Stomach smooth muscle (tissue), 2 donors: ENCODE measurements around the gene TEAD1.
"Not testable (repeated sequence)": the region's sequence is repeated elsewhere in the genome, so short reads cannot be mapped to it uniquely, and the experiment has no call there.

Experiments
- H3K27ac ChIP-seq: one replicate; pipeline ENCODE4 v1.7.0; 2013; ENCODE audit warnings: mild to moderate bottlenecking, low read length, inconsistent platforms
- H3K27me3 ChIP-seq, 2 donors: one replicate each; pipeline ENCODE4 v1.7.0; 2013; ENCODE audit warnings: low read length in 2 of 2; ENCODE audit not compliant: insufficient read depth in 2 of 2, control insufficient read depth in 1 of 2
- H3K36me3 ChIP-seq, 2 donors: one replicate each; pipeline ENCODE4 v1.7.0; 2013; ENCODE audit warnings: low read length in 2 of 2; ENCODE audit not compliant: control insufficient read depth in 2 of 2, insufficient read depth in 2 of 2
- H3K4me1 ChIP-seq: one replicate; pipeline ENCODE4 v1.7.0; 2013; ENCODE audit warnings: low read length; ENCODE audit not compliant: control insufficient read depth, insufficient read depth
- H3K4me3 ChIP-seq, 2 donors: one replicate each; pipeline ENCODE4 v1.7.0; 2013; ENCODE audit warnings: low read length in 2 of 2
- H3K9ac ChIP-seq, 2 donors: one replicate each; pipeline ENCODE4 v1.7.0; 2013; ENCODE audit warnings: low read length in 2 of 2, mild to moderate bottlenecking in 1 of 2
- H3K9me3 ChIP-seq, 2 donors: one replicate each; pipeline ENCODE4 v1.7.0; 2013; ENCODE audit warnings: low read length in 2 of 2; ENCODE audit not compliant: control insufficient read depth in 2 of 2
- donor health status: healthy.
- donor health status: Pancreatic carcinoma.

Gene TEAD1

DNA sequence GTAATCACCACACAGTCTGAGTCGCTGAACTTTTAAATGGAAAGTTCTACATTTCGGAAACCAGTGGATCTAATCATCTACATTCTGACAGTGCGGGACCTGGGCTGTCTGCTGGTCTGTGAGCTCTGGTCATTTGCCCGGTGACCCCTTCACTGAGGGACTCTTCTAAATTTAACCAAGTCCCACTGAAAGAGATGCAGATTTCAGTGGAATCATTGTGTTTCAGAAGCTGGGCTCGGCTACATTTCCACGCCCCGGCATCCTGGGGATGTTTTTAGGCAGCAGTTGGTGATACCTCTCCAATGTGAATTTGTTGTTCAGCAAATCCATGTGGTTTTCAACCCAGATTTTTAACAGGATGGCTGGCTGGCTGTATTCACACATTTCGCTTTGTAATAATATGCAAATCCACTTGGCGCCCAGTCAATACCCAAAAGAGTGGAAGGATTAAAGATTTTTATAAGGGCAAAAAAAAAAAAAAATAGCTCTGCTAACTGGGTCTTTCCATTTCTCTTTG lies 189.4 kb downstream of the TEAD1 start:
- no peaks in the 10 kb centered on the region for H3K9me3 ChIP-seq
- peaks cover 28% of the 10 kb centered on the region for H3K4me1 ChIP-seq
- peak overlapping the region; percentile 37 for H3K27ac ChIP-seq
- peak overlapping the region; percentile 31 to 36 for H3K4me3 ChIP-seq
- peak overlapping the region in 1 of 2 donors; percentile 46 for H3K9ac ChIP-seq
- peaks cover 0 to 2% of the 10 kb centered on the region in 2 donors for H3K36me3 ChIP-seq
- H3K27me3 ChIP-seq: no peaks in the 10 kb centered on the region

DNA sequence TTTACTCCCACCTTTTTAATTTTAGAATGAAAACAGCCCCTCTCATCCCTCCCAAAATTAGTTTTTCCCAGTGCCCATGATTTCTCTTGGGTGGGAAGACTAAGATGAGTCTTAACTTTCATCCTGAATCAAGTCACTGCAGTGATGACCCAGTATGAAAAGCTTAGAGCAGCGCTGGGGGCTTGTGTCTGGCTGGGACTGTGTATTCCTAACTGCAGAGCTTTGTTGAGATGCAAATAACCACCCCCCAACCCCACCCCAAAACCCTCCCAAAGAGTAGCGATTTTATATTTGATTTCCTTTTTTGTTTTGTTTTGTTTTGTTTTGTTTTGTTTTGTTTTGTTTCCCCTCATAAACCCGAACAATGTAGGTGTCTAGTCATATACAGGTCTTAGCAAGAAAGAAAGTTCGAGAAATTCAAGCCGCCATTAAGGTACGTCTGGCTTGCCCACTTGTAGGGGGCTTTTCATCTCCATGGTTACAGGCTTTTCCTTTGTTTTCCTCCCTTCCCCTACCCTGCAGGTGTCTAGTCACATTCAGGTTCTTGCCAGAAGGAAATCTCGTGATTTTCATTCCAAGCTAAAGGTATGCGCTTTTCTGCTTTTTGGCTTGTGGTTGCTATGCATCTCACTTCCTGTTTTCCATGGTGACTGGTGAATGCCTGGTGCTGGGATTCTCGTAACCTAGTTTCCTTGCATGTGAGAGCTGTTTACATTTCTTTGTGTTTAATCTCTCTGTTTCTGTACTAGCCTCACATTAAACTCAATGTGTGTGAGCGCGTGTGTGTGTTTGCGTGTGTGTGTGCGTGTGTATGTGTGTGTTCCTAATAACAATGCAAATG lies 190.3 kb downstream of the TEAD1 start:
- Histone ChIP-seq H3K9ac (no peak overlapping the region), H3K9me3 (no peaks in the 10 kb centered on the region), H3K36me3 (peaks cover 0 to 2% of the 10 kb centered on the region in 2 donors), H3K4me1 (peaks cover 28% of the 10 kb centered on the region), H3K27me3 (no peaks in the 10 kb centered on the region), H3K4me3 (peak overlapping the region in 1 of 2 donors; percentile 32), H3K27ac (peak overlapping the region; percentile 19)

DNA sequence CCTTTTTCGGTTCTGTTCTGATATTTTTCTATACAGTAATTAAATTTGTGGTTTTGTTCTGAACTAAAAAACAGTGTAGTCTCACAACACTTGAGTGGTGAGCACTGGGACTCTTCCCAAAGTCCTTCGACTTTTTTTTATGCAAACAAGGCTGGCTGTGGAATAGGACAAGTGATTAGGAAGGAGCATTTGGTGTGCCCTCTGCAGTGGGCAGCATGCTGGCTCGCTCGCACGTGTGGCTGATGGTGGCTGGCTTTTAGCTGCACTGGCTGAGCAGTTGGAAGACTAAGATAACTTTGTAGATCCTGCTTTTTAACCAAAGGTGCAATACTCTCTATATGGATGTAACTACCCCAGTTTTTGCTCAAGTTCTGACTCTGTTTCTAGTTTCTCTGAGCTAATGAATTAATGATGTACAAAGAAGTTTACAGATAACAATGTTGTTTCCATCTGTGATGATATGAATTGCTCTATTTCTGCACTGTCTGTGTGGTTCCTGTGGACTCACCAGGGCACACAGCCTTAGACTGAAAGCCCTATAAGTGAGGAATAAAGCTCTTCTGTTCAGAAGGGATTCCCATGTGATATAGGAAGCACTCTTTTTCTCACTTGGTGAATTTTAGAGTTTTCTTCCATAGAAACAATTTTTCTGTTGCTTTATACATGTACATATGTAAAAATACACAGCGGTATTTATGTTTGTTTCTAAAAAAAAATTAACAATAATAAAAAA lies 191.8 kb downstream of the TEAD1 start:
- Histone ChIP-seq H3K4me1 (peaks cover 28% of the 10 kb centered on the region), H3K9me3 (no peaks in the 10 kb centered on the region), H3K9ac (no peak overlapping the region), H3K4me3 (no peak overlapping the region), H3K36me3 (peaks cover 0 to 2% of the 10 kb centered on the region in 2 donors), H3K27ac (no peak overlapping the region), H3K27me3 (no peaks in the 10 kb centered on the region)

DNA sequence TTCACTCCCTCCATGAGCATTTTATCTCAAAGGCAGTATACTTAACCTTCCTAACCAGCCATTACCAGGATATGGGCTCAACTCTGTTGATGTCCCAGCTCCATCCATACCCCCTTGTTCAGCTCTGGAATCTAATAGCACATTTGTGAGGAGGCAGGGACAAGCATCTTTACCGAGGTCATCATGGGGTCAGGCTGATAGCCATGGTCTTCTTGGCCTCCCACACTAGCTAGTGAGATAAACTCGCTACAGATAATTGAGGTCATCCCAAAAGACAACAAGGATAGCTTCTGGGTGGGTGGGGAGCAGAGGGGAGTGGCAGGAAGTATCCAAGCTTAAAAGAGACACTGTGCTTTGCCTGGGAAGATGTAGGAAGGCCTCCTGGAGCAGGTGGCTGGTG lies 193.3 kb downstream of the TEAD1 start:
- Histone ChIP-seq H3K4me3 (no peak overlapping the region), H3K27me3 (no peaks in the 10 kb centered on the region), H3K36me3 (peaks cover 0 to 2% of the 10 kb centered on the region in 2 donors), H3K9me3 (no peaks in the 10 kb centered on the region), H3K27ac (no peak overlapping the region), H3K9ac (no peak overlapping the region), H3K4me1 (peaks cover 24% of the 10 kb centered on the region)

DNA sequence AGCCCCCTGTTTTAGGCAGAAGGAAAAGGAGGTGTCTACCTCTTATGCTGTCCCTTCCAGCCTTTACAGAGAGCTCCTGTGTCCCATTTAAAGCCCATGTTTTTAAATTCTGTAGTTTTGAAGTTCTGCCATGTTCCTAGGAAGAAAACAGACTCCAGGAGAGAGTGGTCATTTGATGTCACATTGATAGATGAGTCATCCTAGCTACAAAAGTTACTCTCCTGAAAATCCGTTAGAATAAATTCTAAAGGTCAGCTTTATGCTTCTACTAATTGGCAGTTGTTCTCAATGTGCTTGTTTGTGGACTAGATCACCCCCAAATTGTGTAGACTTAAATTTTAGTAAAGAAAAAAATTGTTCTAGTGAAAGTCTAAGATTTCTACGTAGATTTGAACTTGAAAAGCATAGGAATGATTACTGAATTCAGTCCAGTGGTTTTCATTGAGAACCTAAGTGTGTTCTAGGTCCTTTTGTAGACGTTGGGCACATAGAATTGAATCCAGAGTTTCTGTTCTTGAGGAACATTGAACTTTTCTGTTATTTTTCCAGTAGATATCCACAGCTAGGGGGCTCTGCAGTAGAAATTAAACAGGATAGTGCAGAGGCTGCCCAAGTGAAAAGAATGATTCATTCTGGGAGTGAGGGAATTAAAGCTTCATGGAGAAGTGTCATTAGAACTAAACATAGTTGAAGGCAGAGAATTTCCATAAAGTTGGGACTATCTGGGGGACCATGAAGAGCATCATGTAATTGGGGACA lies 194.3 kb downstream of the TEAD1 start:
- no peak overlapping the region for H3K27ac ChIP-seq
- peaks cover 0 to 2% of the 10 kb centered on the region in 2 donors for H3K36me3 ChIP-seq
- H3K27me3 ChIP-seq: no peaks in the 10 kb centered on the region
- no peak overlapping the region for H3K9ac ChIP-seq
- H3K9me3 ChIP-seq: no peaks in the 10 kb centered on the region
- no peak overlapping the region for H3K4me3 ChIP-seq
- peaks cover 19% of the 10 kb centered on the region for H3K4me1 ChIP-seq

DNA sequence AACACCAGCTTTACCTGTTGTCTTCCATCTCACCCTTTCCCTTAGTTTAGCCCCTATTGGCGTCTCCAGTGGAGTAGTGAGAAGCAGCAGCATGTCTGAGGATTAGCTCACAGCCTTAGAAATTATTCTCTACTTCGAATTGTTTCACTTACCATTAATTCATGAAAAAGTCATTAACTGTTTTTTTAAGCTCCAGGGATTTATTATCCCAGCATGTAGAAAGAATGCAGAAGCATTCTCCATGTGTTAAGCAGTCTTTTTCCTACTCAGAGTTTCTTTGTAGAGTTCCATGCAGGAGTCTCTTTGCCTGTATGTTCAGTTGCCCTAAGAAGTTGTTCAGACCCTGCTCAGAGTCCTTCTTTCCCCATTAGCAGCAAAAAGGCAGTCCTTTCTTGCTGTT lies 197.0 kb downstream of the TEAD1 start:
- Histone ChIP-seq H3K36me3 (peaks cover 0 to 2% of the 10 kb centered on the region in 2 donors), H3K9me3 (no peaks in the 10 kb centered on the region), H3K4me3 (no peak overlapping the region), H3K4me1 (peaks cover 11% of the 10 kb centered on the region), H3K27ac (no peak overlapping the region), H3K9ac (no peak overlapping the region), H3K27me3 (no peaks in the 10 kb centered on the region)

DNA sequence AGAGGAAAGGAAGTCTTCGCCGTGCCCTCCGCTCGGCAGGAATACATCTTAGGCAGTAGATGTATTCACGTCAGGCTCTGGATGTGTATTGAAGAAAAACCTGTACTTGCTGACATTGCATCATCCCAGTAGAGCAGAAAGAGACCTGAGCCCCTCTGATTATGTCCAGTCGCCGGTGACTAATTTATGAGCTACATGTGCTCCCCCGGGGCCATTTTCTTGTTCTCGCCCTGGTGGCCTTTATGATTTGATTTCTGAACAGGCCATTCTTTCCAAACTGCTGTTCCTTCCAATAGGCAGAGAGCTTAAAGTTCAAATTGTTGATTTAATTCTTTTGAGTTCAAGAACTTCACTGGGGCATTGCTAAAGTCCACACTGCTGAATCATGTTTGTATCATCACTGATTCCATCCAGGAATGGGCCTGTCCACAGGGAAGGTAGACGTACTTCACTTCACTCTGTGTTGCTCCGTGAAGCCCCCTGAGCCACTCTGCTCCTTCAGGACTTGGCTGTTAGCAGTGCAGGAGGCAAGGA lies 197.6 kb downstream of the TEAD1 start:
- H3K9ac ChIP-seq: no peak overlapping the region
- H3K27ac ChIP-seq: no peak overlapping the region
- H3K36me3 ChIP-seq: peaks cover 0 to 2% of the 10 kb centered on the region in 2 donors
- H3K9me3 ChIP-seq: no peaks in the 10 kb centered on the region
- no peaks in the 10 kb centered on the region for H3K27me3 ChIP-seq
- no peak overlapping the region for H3K4me3 ChIP-seq
- peaks cover 11% of the 10 kb centered on the region for H3K4me1 ChIP-seq

DNA sequence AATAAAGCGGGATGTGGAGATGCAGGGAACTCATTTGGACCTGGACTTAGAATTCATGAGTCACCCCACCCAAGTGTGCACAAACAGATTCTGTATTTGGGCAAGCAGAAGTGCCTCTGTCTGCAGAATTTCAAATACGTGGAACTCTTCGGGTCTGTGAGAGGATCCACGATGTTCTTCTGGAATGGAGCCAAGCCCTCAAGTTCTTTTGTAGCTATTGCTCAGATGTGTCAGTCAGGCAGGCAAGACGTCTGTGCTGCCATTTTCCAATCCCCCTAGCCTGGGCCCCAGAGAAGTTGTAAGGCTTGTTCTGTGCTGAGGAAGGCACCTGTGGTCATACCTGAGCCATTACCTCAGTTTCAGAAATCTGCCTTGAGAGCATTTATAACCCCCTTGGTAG lies 202.1 kb downstream of the TEAD1 start:
- no peaks in the 10 kb centered on the region for H3K9me3 ChIP-seq
- H3K9ac ChIP-seq: no peak overlapping the region
- peaks cover 6% of the 10 kb centered on the region for H3K4me1 ChIP-seq
- peaks cover 7 to 10% of the 10 kb centered on the region in 2 donors for H3K36me3 ChIP-seq
- no peaks in the 10 kb centered on the region for H3K27me3 ChIP-seq
- H3K4me3 ChIP-seq: no peak overlapping the region
- no peak overlapping the region for H3K27ac ChIP-seq

DNA sequence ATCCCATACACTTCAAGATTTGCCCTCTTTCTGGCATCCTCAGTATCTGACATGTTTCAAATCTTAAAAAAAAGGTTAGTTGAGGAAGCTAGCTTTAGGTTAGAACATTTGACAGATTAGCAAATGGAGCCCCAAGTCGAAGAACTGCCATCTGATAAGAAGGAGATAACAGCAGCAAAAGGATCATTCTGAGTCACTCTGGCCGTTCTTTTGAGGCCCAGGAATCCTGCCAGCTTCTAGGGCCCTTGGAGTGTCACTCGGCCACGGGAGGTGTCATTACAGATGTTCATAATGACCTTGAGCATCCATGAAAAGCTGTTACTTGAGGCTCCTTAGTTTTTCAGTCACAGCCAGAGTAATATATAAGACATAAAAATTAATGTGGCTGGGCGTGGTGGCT lies 202.8 kb downstream of the TEAD1 start:
- H3K9me3 ChIP-seq: no peaks in the 10 kb centered on the region

DNA sequence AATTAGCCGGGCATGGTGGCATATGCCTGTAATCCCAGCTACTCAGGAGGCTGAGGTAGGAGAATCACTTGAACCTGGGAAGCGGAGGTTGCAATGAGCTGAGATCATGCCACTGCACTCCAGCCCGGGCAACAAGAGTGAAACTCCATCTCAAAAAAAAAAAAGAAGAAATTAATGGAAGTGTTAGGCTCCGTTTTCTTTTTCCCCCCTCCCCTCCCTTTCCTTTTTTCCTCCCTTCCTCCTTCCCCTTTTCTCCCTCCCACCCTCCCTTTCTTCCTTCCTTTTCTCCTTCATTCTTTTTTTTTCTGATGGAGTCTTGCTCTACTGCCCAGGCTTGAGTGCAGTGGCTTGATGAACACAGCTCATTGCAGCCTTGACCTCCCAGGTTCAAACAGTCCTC lies 203.3 kb downstream of the TEAD1 start:
- H3K4me3 ChIP-seq, H3K4me1 ChIP-seq, H3K27ac ChIP-seq, H3K9ac ChIP-seq, H3K27me3 ChIP-seq, H3K9me3 ChIP-seq: not testable (repeated sequence)
- H3K36me3 ChIP-seq: peaks cover 7 to 18% of the 10 kb centered on the region in 2 donors

More for the DNA sequence above, 202.8 kb downstream of the TEAD1 start:
- Histone ChIP-seq H3K9ac (no peak overlapping the region), H3K27ac (no peak overlapping the region), H3K4me1 (peaks cover 6% of the 10 kb centered on the region), H3K27me3 (no peaks in the 10 kb centered on the region), H3K36me3 (peaks cover 7 to 14% of the 10 kb centered on the region in 2 donors), H3K4me3 (no peak overlapping the region)
